ENCODE measurements around the gene PROKR2.

PROKR2 gene

GRCh38 chr20:5316188-5317158 lies at the start of gene PROKR2:
PROKR2 (minus strand) TSS chr20:5316954; CDS start chr20:5314369, 2,585 bp downstream.
- H3K27me3 ChIP-seq (ENCODE audit: insufficient read depth, low read length): peaks cover 59% of the 10 kb centered on the region
- no peaks in the 10 kb centered on the region for H3K36me3 ChIP-seq (ENCODE audit: insufficient read depth, low read length)
- H3K4me3 ChIP-seq (ENCODE audit: low read length): peak within 1 kb of the TSS; percentile 28
- H3K4me1 ChIP-seq (ENCODE audit: insufficient read depth, low read length): no peaks in the 10 kb centered on the region
- peaks cover 8% of the 10 kb centered on the region for H3K9me3 ChIP-seq (ENCODE audit: low read length)
- H2AFZ ChIP-seq (ENCODE audit: low read depth, low read length): no peak within 1 kb of the TSS

- Histone ChIP-seq H3K27me3 (ENCODE audit: insufficient read depth, low read length) (no peaks in the 10 kb centered on the region), H3K9me3 (ENCODE audit: low read length) (no peaks in the 10 kb centered on the region), H3K4me3 (ENCODE audit: low read length) (no peak overlapping the region), H2AFZ (ENCODE audit: low read depth, low read length) (no peak overlapping the region), H3K4me1 (ENCODE audit: insufficient read depth, low read length) (no peaks in the 10 kb centered on the region), H3K36me3 (ENCODE audit: insufficient read depth, low read length) (no peaks in the 10 kb centered on the region)
These were observed 48.3 kb upstream of the PROKR2 start for GRCh38 chr20:5364997-5365597.

- H3K4me1 ChIP-seq (ENCODE audit: insufficient read depth, low read length): no peaks in the 10 kb centered on the region
- H3K9me3 ChIP-seq (ENCODE audit: low read length): no peaks in the 10 kb centered on the region
- no peak overlapping the region for H3K4me3 ChIP-seq (ENCODE audit: low read length)
- H3K36me3 ChIP-seq (ENCODE audit: insufficient read depth, low read length): no peaks in the 10 kb centered on the region
- no peak overlapping the region for H2AFZ ChIP-seq (ENCODE audit: low read depth, low read length)
- no peaks in the 10 kb centered on the region for H3K27me3 ChIP-seq (ENCODE audit: insufficient read depth, low read length)
These were observed 47.5 kb upstream of the PROKR2 start for GRCh38 chr20:5364136-5364821.

- H3K4me1 ChIP-seq (ENCODE audit: insufficient read depth, low read length): no peaks in the 10 kb centered on the region
- H2AFZ ChIP-seq (ENCODE audit: low read depth, low read length): no peak overlapping the region
- no peak overlapping the region for H3K4me3 ChIP-seq (ENCODE audit: low read length)
- H3K36me3 ChIP-seq (ENCODE audit: insufficient read depth, low read length): no peaks in the 10 kb centered on the region
- H3K9me3 ChIP-seq (ENCODE audit: low read length): no peaks in the 10 kb centered on the region
- no peaks in the 10 kb centered on the region for H3K27me3 ChIP-seq (ENCODE audit: insufficient read depth, low read length)
These were observed 46.0 kb upstream of the PROKR2 start for GRCh38 chr20:5362771-5363170.

DNA sequence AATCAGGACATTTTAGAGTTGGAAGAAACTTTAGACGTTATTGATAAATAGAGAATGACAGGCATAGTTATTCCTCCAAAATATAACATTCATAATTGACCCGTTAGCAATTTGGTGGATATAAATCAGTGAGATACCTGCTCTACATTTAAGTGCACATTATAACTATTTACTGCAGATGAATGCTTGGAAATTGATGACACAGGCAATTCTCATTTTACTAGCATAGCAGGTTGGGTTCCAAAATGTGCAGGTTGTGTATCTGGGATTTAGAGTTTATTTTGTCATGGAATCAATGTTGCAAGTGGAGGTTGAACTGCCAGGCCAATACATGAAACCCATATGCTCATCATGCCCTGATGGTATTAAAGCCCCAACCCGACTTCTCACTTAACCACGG lies 44.4 kb upstream of the PROKR2 start:
- no peak overlapping the region for H2AFZ ChIP-seq (ENCODE audit: low read depth, low read length)
- H3K27me3 ChIP-seq (ENCODE audit: insufficient read depth, low read length): no peaks in the 10 kb centered on the region
- H3K4me3 ChIP-seq (ENCODE audit: low read length): no peak overlapping the region
- H3K4me1 ChIP-seq (ENCODE audit: insufficient read depth, low read length): no peaks in the 10 kb centered on the region
- no peaks in the 10 kb centered on the region for H3K9me3 ChIP-seq (ENCODE audit: low read length)
- no peaks in the 10 kb centered on the region for H3K36me3 ChIP-seq (ENCODE audit: insufficient read depth, low read length)

GRCh38 chr20:5357946-5358345 lies 41.2 kb upstream of the PROKR2 start:
- Histone ChIP-seq H3K4me1 (ENCODE audit: insufficient read depth, low read length) (no peaks in the 10 kb centered on the region), H3K36me3 (ENCODE audit: insufficient read depth, low read length) (no peaks in the 10 kb centered on the region), H3K4me3 (ENCODE audit: low read length) (no peak overlapping the region), H2AFZ (ENCODE audit: low read depth, low read length) (no peak overlapping the region), H3K27me3 (ENCODE audit: insufficient read depth, low read length) (no peaks in the 10 kb centered on the region), H3K9me3 (ENCODE audit: low read length) (no peaks in the 10 kb centered on the region)

DNA sequence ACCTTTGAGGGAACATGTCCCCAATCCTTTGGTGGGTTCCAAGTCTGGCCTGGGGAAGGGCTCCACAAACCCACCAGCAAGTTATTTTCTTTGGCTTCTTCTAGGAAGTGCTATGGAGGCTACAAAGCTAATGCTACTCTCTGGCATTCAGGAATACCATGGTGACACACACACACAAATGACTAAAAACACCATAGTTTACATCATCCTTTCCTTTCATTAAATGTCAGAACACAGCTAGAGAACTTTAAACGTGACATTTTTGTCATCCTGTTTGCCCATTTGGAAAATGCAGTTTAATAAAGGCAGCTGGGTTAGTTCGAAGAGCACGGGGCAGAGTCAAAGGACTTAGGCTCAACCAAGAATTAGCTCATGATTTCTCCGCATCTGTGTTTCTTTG lies 40.2 kb upstream of the PROKR2 start:
- no peak overlapping the region for H2AFZ ChIP-seq (ENCODE audit: low read depth, low read length)
- H3K4me1 ChIP-seq (ENCODE audit: insufficient read depth, low read length): no peaks in the 10 kb centered on the region

DNA sequence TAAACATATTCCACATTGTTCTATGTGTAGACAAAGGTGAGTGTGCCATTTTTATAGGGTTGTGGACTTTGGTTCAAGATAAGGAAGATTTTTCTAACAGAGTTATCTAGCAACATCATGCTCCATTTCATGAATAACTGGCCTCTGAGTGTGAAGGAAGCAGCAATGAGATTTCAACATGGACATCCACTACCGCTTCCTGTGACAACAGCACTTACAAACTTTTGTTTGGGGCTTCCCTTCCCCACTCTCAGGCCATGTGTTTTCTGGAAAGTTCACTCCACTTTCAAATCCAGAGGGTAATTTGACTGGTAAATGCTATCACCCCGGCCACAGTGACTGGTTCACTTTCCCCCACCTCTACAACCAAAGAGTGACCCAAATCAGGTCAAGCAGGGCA lies 38.1 kb upstream of the PROKR2 start:
- no peaks in the 10 kb centered on the region for H3K9me3 ChIP-seq (ENCODE audit: low read length)

More for the DNA sequence above, 40.2 kb upstream of the PROKR2 start:
- Histone ChIP-seq H3K9me3 (ENCODE audit: low read length) (no peaks in the 10 kb centered on the region), H3K27me3 (ENCODE audit: insufficient read depth, low read length) (no peaks in the 10 kb centered on the region), H3K4me3 (ENCODE audit: low read length) (no peak overlapping the region), H3K36me3 (ENCODE audit: insufficient read depth, low read length) (no peaks in the 10 kb centered on the region)

GRCh38 chr20:5353624-5354496 lies 37.1 kb upstream of the PROKR2 start:
- Histone ChIP-seq H3K4me3 (ENCODE audit: low read length) (no peak overlapping the region), H3K9me3 (ENCODE audit: low read length) (no peaks in the 10 kb centered on the region), H3K36me3 (ENCODE audit: insufficient read depth, low read length) (no peaks in the 10 kb centered on the region), H3K27me3 (ENCODE audit: insufficient read depth, low read length) (no peaks in the 10 kb centered on the region), H2AFZ (ENCODE audit: low read depth, low read length) (no peak overlapping the region), H3K4me1 (ENCODE audit: insufficient read depth, low read length) (no peaks in the 10 kb centered on the region)

More for the DNA sequence above, 38.1 kb upstream of the PROKR2 start:
- Histone ChIP-seq H2AFZ (ENCODE audit: low read depth, low read length) (no peak overlapping the region), H3K4me1 (ENCODE audit: insufficient read depth, low read length) (no peaks in the 10 kb centered on the region), H3K4me3 (ENCODE audit: low read length) (no peak overlapping the region), H3K36me3 (ENCODE audit: insufficient read depth, low read length) (no peaks in the 10 kb centered on the region), H3K27me3 (ENCODE audit: insufficient read depth, low read length) (no peaks in the 10 kb centered on the region)

DNA sequence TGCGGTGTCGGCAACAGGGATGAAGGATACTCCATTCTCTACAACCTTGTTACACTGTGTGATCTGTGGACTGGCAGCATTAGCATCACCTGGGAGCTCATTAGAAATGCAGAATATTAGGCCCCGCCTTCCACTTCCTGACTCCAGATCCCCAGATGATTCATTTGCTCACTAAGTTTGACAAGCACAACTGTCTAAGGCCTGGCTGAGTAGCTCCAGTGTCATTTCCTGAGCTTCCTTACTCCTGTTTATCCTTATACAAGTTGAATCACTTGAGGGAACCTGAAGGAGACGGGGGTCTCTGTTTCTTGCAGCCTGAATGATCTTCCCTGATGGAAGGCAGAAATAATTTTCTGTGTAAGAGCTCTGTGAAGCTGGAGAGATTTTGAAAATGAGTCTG lies 32.7 kb upstream of the PROKR2 start:
- H3K36me3 ChIP-seq (ENCODE audit: insufficient read depth, low read length): no peaks in the 10 kb centered on the region
- no peak overlapping the region for H3K4me3 ChIP-seq (ENCODE audit: low read length)
- no peaks in the 10 kb centered on the region for H3K4me1 ChIP-seq (ENCODE audit: insufficient read depth, low read length)
- H3K27me3 ChIP-seq (ENCODE audit: insufficient read depth, low read length): no peaks in the 10 kb centered on the region
- no peak overlapping the region for H2AFZ ChIP-seq (ENCODE audit: low read depth, low read length)
- H3K9me3 ChIP-seq (ENCODE audit: low read length): no peaks in the 10 kb centered on the region

- no peaks in the 10 kb centered on the region for H3K36me3 ChIP-seq (ENCODE audit: insufficient read depth, low read length)
- no peaks in the 10 kb centered on the region for H3K9me3 ChIP-seq (ENCODE audit: low read length)
- H3K27me3 ChIP-seq (ENCODE audit: insufficient read depth, low read length): no peaks in the 10 kb centered on the region
- H2AFZ ChIP-seq (ENCODE audit: low read depth, low read length): no peak overlapping the region
- H3K4me3 ChIP-seq (ENCODE audit: low read length): no peak overlapping the region
- no peaks in the 10 kb centered on the region for H3K4me1 ChIP-seq (ENCODE audit: insufficient read depth, low read length)
These were observed 25.3 kb upstream of the PROKR2 start for GRCh38 chr20:5342021-5342420.

DNA sequence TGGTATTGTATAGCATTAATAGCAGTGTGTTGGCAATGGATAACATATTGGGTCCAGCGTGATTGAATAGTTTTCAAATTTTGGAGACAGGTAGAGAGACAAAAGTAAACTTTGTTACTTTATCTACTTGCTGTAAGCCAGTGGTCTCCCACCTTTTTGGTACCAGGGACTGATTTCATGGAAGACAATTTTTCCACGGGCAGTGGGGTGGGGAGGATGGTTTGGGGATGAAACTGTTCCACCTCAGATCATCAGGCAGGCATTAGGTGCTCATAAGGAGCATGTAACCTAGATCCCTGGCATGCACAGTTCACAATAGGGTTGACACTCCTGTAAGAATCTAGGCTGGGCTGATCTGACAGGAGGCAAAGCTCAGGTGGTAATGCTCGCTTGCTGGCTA lies 14.6 kb upstream of the PROKR2 start:
- no peaks in the 10 kb centered on the region for H3K4me1 ChIP-seq (ENCODE audit: insufficient read depth, low read length)

More for the DNA sequence above, 14.6 kb upstream of the PROKR2 start:
- Histone ChIP-seq H3K9me3 (ENCODE audit: low read length) (no peaks in the 10 kb centered on the region), H3K4me3 (ENCODE audit: low read length) (no peak overlapping the region), H2AFZ (ENCODE audit: low read depth, low read length) (no peak overlapping the region), H3K27me3 (ENCODE audit: insufficient read depth, low read length) (peaks cover 16% of the 10 kb centered on the region), H3K36me3 (ENCODE audit: insufficient read depth, low read length) (no peaks in the 10 kb centered on the region)

Measured in neuron (in vitro differentiated cells).